SU-DHL-6 (cell line): ENCODE results near the gene KPNA5.

ENCODE experiments used
- H2AFZ ChIP-seq: fragments of 200-600 bp; sonication (generic); 2 replicates; pipeline ENCODE4 v1.6.1; 2014; ENCODE audit warnings: low read depth, mild to moderate bottlenecking, moderate library complexity, mixed read lengths, antibody characterized with exemption, low read length; ENCODE audit not compliant: severe bottlenecking
- H3F3A ChIP-seq: fragments of 200-600 bp; shearing (Covaris generic); 2 replicates; pipeline ENCODE4 v1.6.0; 2016; ENCODE audit warnings: antibody characterized with exemption, mild to moderate bottlenecking; ENCODE audit not compliant: insufficient read depth
- H3K27ac ChIP-seq: fragments of 200-600 bp; sonication (generic); 2 replicates; pipeline ENCODE4 v1.5.1; 2016; ENCODE audit warnings: low read depth, mild to moderate bottlenecking, low read length, moderate library complexity, mixed read lengths
- H3K27me3 ChIP-seq: fragments of 200-600 bp; sonication (generic), shearing (Covaris generic); 2 replicates; pipeline ENCODE4 v1.6.0; 2014; ENCODE audit warnings: mild to moderate bottlenecking, low read length
- H3K36me3 ChIP-seq: fragments of 200-600 bp; sonication (generic); 2 replicates; pipeline ENCODE4 v1.6.1; 2014; ENCODE audit warnings: mild to moderate bottlenecking, low read length, mixed read lengths
- H3K4me2 ChIP-seq: fragments of 300-600, 200-600 bp; shearing (Covaris generic), sonication (generic); 2 replicates; pipeline ENCODE4 v1.6.0; 2014; ENCODE audit warnings: low read length, low read depth, mild to moderate bottlenecking; ENCODE audit not compliant: poor library complexity, severe bottlenecking
- H3K4me3 ChIP-seq: fragments of 200-600 bp; sonication (generic); 2 replicates; pipeline ENCODE4 v1.5.1; 2014; ENCODE audit warnings: antibody characterized with exemption, low read length, mild to moderate bottlenecking, mixed read lengths; ENCODE audit not compliant: insufficient read depth, poor library complexity, severe bottlenecking
- H3K79me2 ChIP-seq: fragments of 200-600 bp; sonication (generic); 2 replicates; pipeline ENCODE4 v1.6.1; 2014; ENCODE audit warnings: mild to moderate bottlenecking, low read length, moderate library complexity; ENCODE audit not compliant: insufficient read depth
- H3K9ac ChIP-seq: fragments of 200-600 bp; sonication (generic); 2 replicates; pipeline ENCODE4 v1.7.0; 2014; ENCODE audit warnings: mild to moderate bottlenecking, low read length
- H3K9me2 ChIP-seq: fragments of 200-600 bp; sonication (generic); replicated peaks from 2 replicates; pipeline ENCODE4 v1.6.1; 2014; ENCODE audit warnings: low read length; ENCODE audit not compliant: insufficient read depth
- H3K9me3 ChIP-seq: fragments of 200-600 bp; sonication (generic); 2 replicates; pipeline ENCODE4 v1.6.1; 2014; ENCODE audit warnings: low read length, mixed read lengths; ENCODE audit not compliant: insufficient read depth
- H4K20me1 ChIP-seq: fragments of 200-600 bp; sonication (generic); 2 replicates; pipeline ENCODE4 v1.6.1; 2014; ENCODE audit warnings: low read depth, mild to moderate bottlenecking, antibody characterized with exemption, low read length, moderate library complexity, mixed read lengths
- EZH2phosphoT487 ChIP-seq: fragments of 200-600 bp; sonication (generic), shearing (Covaris generic); conservative IDR thresholded peaks from 2 replicates; pipeline ENCODE4 v1.6.1; 2018; ENCODE audit warnings: mild to moderate bottlenecking, antibody characterized with exemption, low read length, moderate library complexity, mixed read lengths
- TF ChIP-seq, protein P1 (sequence below): fragments of 200-600 bp; sonication (generic); IDR thresholded peaks from one replicate; pipeline ENCODE4 v1.5.1; 2017; ENCODE audit warnings: antibody characterized with exemption, mild to moderate bottlenecking, low read length, moderate library complexity; ENCODE audit not compliant: insufficient read depth, poor library complexity, severe bottlenecking

Gene KPNA5

DNA sequence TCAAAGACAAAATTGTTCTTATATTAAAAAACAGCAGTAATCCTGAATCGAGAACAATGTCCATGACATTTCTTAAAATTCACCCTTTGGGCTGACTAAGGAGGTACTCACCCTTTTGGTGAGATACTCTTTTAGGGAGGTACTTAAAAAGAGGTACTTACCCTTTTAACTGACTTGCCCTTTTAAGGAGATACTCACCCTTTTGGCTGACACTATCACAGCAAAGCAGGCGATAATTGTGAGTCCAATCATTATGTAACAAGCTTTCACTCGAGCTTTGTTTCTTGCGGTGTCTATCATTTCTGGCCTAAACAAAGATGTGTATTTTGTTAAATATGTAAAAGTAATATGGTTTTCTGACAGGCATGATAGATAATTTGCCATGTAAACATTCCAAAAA is 80.8 kb downstream of the KPNA5 start:
- H3K27me3 ChIP-seq, result no peaks in the 10 kb centered on the region
- no peaks in the 10 kb centered on the region for H3K79me2 ChIP-seq
- no peaks in the 10 kb centered on the region for H3K9me3 ChIP-seq
- no peak overlapping the region for H3K9ac ChIP-seq
- H3F3A ChIP-seq, result no peaks in the 10 kb centered on the region
- no peak overlapping the region for H3K27ac ChIP-seq
- no peak overlapping the region for H2AFZ ChIP-seq
- H3K4me2 ChIP-seq, result no peak overlapping the region
- no peaks in the 10 kb centered on the region for H4K20me1 ChIP-seq
- TF ChIP-seq, protein P1, sequence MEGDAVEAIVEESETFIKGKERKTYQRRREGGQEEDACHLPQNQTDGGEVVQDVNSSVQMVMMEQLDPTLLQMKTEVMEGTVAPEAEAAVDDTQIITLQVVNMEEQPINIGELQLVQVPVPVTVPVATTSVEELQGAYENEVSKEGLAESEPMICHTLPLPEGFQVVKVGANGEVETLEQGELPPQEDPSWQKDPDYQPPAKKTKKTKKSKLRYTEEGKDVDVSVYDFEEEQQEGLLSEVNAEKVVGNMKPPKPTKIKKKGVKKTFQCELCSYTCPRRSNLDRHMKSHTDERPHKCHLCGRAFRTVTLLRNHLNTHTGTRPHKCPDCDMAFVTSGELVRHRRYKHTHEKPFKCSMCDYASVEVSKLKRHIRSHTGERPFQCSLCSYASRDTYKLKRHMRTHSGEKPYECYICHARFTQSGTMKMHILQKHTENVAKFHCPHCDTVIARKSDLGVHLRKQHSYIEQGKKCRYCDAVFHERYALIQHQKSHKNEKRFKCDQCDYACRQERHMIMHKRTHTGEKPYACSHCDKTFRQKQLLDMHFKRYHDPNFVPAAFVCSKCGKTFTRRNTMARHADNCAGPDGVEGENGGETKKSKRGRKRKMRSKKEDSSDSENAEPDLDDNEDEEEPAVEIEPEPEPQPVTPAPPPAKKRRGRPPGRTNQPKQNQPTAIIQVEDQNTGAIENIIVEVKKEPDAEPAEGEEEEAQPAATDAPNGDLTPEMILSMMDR, result no peak
- TF ChIP-seq EZH2phosphoT487, result no peak
- no peak overlapping the region for H3K4me3 ChIP-seq
- no peaks in the 10 kb centered on the region for H3K9me2 ChIP-seq
- H3K36me3 ChIP-seq, result no peaks in the 10 kb centered on the region

DNA sequence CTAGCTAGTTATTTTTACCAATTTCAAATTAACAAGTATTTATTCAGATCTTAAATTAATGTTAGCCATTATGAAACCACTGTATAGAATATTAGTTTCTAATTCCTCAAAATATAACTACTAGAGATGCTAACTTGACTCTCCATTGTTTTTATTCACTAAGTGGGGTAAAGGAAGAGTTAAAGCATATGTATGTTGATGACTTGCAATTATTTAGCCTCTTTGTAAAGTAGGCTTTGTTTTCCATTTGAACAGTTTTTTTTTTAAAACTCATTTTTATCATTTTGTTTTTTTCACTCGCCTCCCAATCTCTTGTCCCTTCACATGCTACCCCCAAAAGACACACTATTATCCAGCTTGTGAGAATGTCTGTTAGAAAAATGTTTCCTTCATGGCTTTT is 81.2 kb downstream of the KPNA5 start:
- Histone ChIP-seq H3K27me3 (no peaks in the 10 kb centered on the region), H3F3A (no peaks in the 10 kb centered on the region), H3K9me2 (no peaks in the 10 kb centered on the region), H2AFZ (no peak overlapping the region), H3K36me3 (no peaks in the 10 kb centered on the region), H3K27ac (no peak overlapping the region), H3K9ac (no peak overlapping the region), H3K9me3 (no peaks in the 10 kb centered on the region), H4K20me1 (no peaks in the 10 kb centered on the region), H3K79me2 (no peaks in the 10 kb centered on the region), H3K4me2 (no peak overlapping the region), H3K4me3 (no peak overlapping the region)
- TF ChIP-seq, protein P1, result no peak
- TF ChIP-seq EZH2phosphoT487, result no peak

DNA sequence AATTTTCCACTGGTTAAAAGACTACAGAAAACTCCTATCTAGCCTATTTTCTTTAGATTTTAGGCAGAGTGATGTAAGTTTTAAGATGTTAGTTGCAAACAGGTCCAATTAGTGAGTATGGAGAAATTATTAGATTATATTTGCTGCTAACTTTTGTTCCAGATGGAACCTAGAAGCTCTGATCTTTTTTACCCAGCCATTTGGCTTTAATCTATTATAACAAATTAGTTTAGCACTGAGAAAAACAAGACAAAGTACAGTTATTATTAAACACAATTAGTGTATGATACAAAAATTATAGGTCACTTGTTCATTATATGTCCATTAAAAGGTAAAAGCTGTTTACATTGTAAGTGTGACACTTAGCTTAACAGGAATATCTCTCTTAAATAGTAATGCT is 82.0 kb downstream of the KPNA5 start:
- no peaks in the 10 kb centered on the region for H3K27me3 ChIP-seq
- H3K4me3 ChIP-seq, result no peak overlapping the region
- no peaks in the 10 kb centered on the region for H3K9me2 ChIP-seq
- no peaks in the 10 kb centered on the region for H3F3A ChIP-seq
- no peaks in the 10 kb centered on the region for H3K9me3 ChIP-seq
- no peaks in the 10 kb centered on the region for H4K20me1 ChIP-seq
- no peak overlapping the region for H3K27ac ChIP-seq
- H3K9ac ChIP-seq, result no peak overlapping the region
- TF ChIP-seq EZH2phosphoT487, result no peak
- TF ChIP-seq, protein P1, result no peak
- H3K36me3 ChIP-seq, result no peaks in the 10 kb centered on the region
- H3K79me2 ChIP-seq, result no peaks in the 10 kb centered on the region
- no peak overlapping the region for H3K4me2 ChIP-seq
- no peak overlapping the region for H2AFZ ChIP-seq
